B cell (primary cell): ENCODE results near the gene NAMPT. TPM values are rescaled to one million over a fixed set of nuclear protein-coding genes. Genes with fewer than 3 reads are reported as not detected.

ENCODE experiments used
- ATAC-seq: fragments of 200-7000 bp; cut with Tn5 transposase; one replicate; pipeline ENCODE4 v1.10.0; 2021; ENCODE audit warnings: low read depth, mild to moderate bottlenecking, moderate number of reproducible peaks, moderate library complexity
- CTCF ChIA-PET: fragments of 350-600 bp; sonication (Branson Sonifier 250); formaldehyde crosslinking; loops from one replicate; lab custom pipeline; 2021; ENCODE audit warnings: antibody characterized with exemption, inconsistent platforms; lab: Charles Lee
- POLR2A ChIA-PET: fragments of 350-600 bp; sonication (Branson Sonifier 250); formaldehyde crosslinking; loops from one replicate; lab custom pipeline; 2021; ENCODE audit warnings: antibody characterized with exemption; lab: Charles Lee
- DNase-seq: peaks from one replicate; pipeline ENCODE4 v3.0.0; 2013
- H2AFZ ChIP-seq: 2 replicates; pipeline ENCODE4 v1.6.1; 2012; ENCODE audit warnings: mild to moderate bottlenecking, low read depth, low read length; ENCODE audit not compliant: insufficient read depth, poor library complexity, severe bottlenecking
- H3K27ac ChIP-seq, 2 donors: 1 replicate in 1 of 2; 2 replicates in 1 of 2; pipeline ENCODE4 v1.5.1; 2012 to 2013; ENCODE audit warnings: low read length in 2 of 2, mild to moderate bottlenecking in 2 of 2, moderate library complexity in 1 of 2
- H3K27me3 ChIP-seq, 4 experiments: fragments of 200-600 bp in 1 of 4; sonication (generic) in 1 of 4; replicated peaks in 1 of 4; 1 replicate in 2 of 4; 2 replicates in 2 of 4; pipeline versions ENCODE4 v1.6.1 to v1.7.0; 2013 to 2016; ENCODE audit warnings: low read length in 3 of 4, mild to moderate bottlenecking in 2 of 4, mixed read lengths in 1 of 4, moderate library complexity in 1 of 4; ENCODE audit not compliant: insufficient read depth in 4 of 4, control insufficient read depth in 3 of 4; ENCODE audit errors: control extremely low read depth in 1 of 4
- H3K36me3 ChIP-seq, 2 experiments: replicated peaks in 1 of 2; 1 replicate in 1 of 2; 2 replicates in 1 of 2; pipeline versions ENCODE4 v1.6.1 to v1.7.1; 2013; ENCODE audit warnings: low read length in 1 of 2; ENCODE audit not compliant: insufficient read depth in 2 of 2, control insufficient read depth in 1 of 2; ENCODE audit errors: control extremely low read depth in 1 of 2, extremely low read depth in 1 of 2
- H3K4me1 ChIP-seq, 2 donors: fragments of 200-600 bp in 1 of 2; sonication (generic) in 1 of 2; 1 replicate in 1 of 2; 2 replicates in 1 of 2; pipeline versions ENCODE4 v1.5.1 to v1.6.1; 2013 to 2017; ENCODE audit warnings: low read length in 2 of 2; ENCODE audit not compliant: control insufficient read depth in 2 of 2, insufficient read depth in 2 of 2
- H3K4me2 ChIP-seq: replicated peaks from 2 replicates; pipeline ENCODE3; 2012; ENCODE audit warnings: mild to moderate bottlenecking, low read depth, low read length; ENCODE audit not compliant: poor library complexity, severe bottlenecking
- H3K4me3 ChIP-seq, 5 experiments: fragments of 200-600 bp in 1 of 5; sonication (generic) in 1 of 5; 1 replicate in 3 of 5; 2 replicates in 2 of 5; pipeline versions ENCODE4 v1.5.1 to v1.7.0; 2011 to 2016; ENCODE audit warnings: low read length in 4 of 5, mild to moderate bottlenecking in 4 of 5, low read depth in 2 of 5, control low read depth in 1 of 5, moderate library complexity in 1 of 5; ENCODE audit not compliant: insufficient read depth in 1 of 5; ENCODE audit errors: control extremely low read depth in 1 of 5, extremely low read depth in 1 of 5
- H3K79me2 ChIP-seq: fragments of 200-600 bp; sonication (generic); one replicate; pipeline ENCODE4 v1.6.0; 2016; ENCODE audit warnings: low read length; ENCODE audit not compliant: control insufficient read depth, insufficient read depth
- H3K9ac ChIP-seq: fragments of 200-600 bp; sonication (generic); 2 replicates; pipeline ENCODE4 v1.6.1; 2017; ENCODE audit warnings: mild to moderate bottlenecking, low read length, moderate library complexity
- H3K9me3 ChIP-seq, 3 donors: one replicate each; pipeline versions ENCODE4 v1.6.1 to v1.7.1; 2013; ENCODE audit warnings: low read length in 2 of 3; ENCODE audit not compliant: control insufficient read depth in 2 of 3, insufficient read depth in 1 of 3; ENCODE audit errors: control extremely low read depth in 1 of 3
- H4K20me1 ChIP-seq: 2 replicates; pipeline ENCODE4 v1.6.0; 2012; ENCODE audit warnings: mild to moderate bottlenecking, low read length; ENCODE audit not compliant: insufficient read depth, control insufficient read depth, poor library complexity, severe bottlenecking
- H3K27ac Mint-ChIP-seq: one replicate; pipeline ENCODE4 v1.8.0; 2021; ENCODE audit warnings: mixed read lengths
- H3K27me3 Mint-ChIP-seq: one replicate; pipeline ENCODE4 v1.8.0; 2021; ENCODE audit warnings: mixed read lengths
- H3K4me1 Mint-ChIP-seq: one replicate; pipeline ENCODE4 v1.8.0; 2021; ENCODE audit warnings: mixed read lengths
- H3K4me3 Mint-ChIP-seq: one replicate; pipeline ENCODE4 v1.8.0; 2021; ENCODE audit warnings: mixed read lengths
- H3K9me3 Mint-ChIP-seq: one replicate; pipeline ENCODE4 v1.8.0; 2022; ENCODE audit warnings: mixed read lengths; ENCODE audit not compliant: insufficient read depth
- CTCF ChIP-seq: fragments of 200-600 bp; IDR thresholded peaks from one replicate; pipeline ENCODE4 v1.8.0; 2022; ENCODE audit warnings: antibody characterized with exemption, mild to moderate bottlenecking
- EZH2 ChIP-seq: IDR thresholded peaks from 2 replicates; pipeline ENCODE4 v1.6.1; 2012; ENCODE audit warnings: borderline replicate concordance, low read depth, mild to moderate bottlenecking, moderate library complexity, low read length; ENCODE audit not compliant: insufficient read depth, poor library complexity, severe bottlenecking
- WGBS: methylation state at CpG from one replicate; pipeline ENCODE4 v1.1.5; 2013; ENCODE audit warnings: missing lambda C conversion rate; ENCODE audit not compliant: insufficient coverage; 5-methylcytosine and 5-hydroxymethylcytosine counted together
- intact Hi-C: fragments of 100-400 bp; cut with micrococcal nuclease; formaldehyde crosslinking; loops from one replicate; pipeline ENCODE4 v1.10.0; 2022
- polyA plus RNA-seq: library from polyadenylated mRNA; depleted of rRNA; stranded (reverse); fragments of >200 nt; gene quantifications from 2 replicates; pipeline ENCODE4 v1.2.3, GENCODE V29; 2012
- total RNA-seq, 2 donors: library from RNA; stranded (reverse); fragments of 120-200 nt in 1 of 2; gene quantifications; 1 replicate in 1 of 2; 2 replicates in 1 of 2; pipeline versions ENCODE4 v1.2.3 to v1.2.4, GENCODE V29; 2013 to 2022

Gene NAMPT
- total and polyA plus RNA-seq, 2 donors (not counting 1 experiment from before 2014, with no cell fraction given): 11.6 to 48.8 TPM

GRCh38 chr7:106285051-106285854 is 470 bp upstream of the NAMPT start:
- H3K36me3 ChIP-seq: no peaks in the 10 kb centered on the region
- H3K9me3 ChIP-seq: no peaks in the 10 kb centered on the region
- peak overlapping the region; percentile 97 for H3K4me3 Mint-ChIP-seq
- POLR2A ChIA-PET: interaction anchor here (0.5 to 2.2 kb wide), 7 partner anchors 17 to 1458 kb away, joined by 3 to 24 read pairs (median 5); partner anchors contain the start of genes CBLL1, HBP1 and SYPL1
- peak overlapping the region; percentile 79 to 100 (median 89) for H3K4me3 ChIP-seq
- ATAC-seq: peak; percentile 87
- WGBS: 0% methylated on average over 68 of the region's 70 CpGs
- peaks cover 10 to 20% of the 10 kb centered on the region in 2 donors for H3K4me1 ChIP-seq
- no peaks in the 10 kb centered on the region for H3K9me3 Mint-ChIP-seq
- peak overlapping the region; percentile 79 for H3K9ac ChIP-seq
- intact Hi-C loops: loop anchor here (1.0 to 5.0 kb wide), 7 partner anchors 214 to 753 kb away; partner anchors contain the start of genes CCDC71L and RINT1
- H3K27me3 ChIP-seq: no peaks in the 10 kb centered on the region
- CTCF ChIA-PET: interaction anchor here (0.7 to 1.5 kb wide), 3 partner anchors 108 to 158 kb away, joined by 3 to 5 read pairs (median 4); no protein-coding TSS in a partner anchor
- no peak for TF ChIP-seq CTCF
- no peak for TF ChIP-seq EZH2
- H3K79me2 ChIP-seq: peaks cover 36% of the 10 kb centered on the region
- peak overlapping the region; percentile 96 for H3K4me2 ChIP-seq
- peak overlapping the region; percentile 98 for H3K27ac Mint-ChIP-seq
- DNase-seq: peak; percentile 100
- H3K27ac ChIP-seq: peak overlapping the region; percentile 84 to 87
- peaks cover 31% of the 10 kb centered on the region for H3K4me1 Mint-ChIP-seq
- H2AFZ ChIP-seq: peak overlapping the region; percentile 82
- peaks cover 23% of the 10 kb centered on the region for H4K20me1 ChIP-seq
- H3K27me3 Mint-ChIP-seq: no peaks in the 10 kb centered on the region
